ENCODE data around the gene TAF15.

TAF15 gene

GRCh38 chr17:35866341-35866950, 57.2 kb downstream of the TAF15 start:
- DNase-seq (ENCODE audit: low read depth in 2 of 2): peak; percentile 54 to 68
- no peak overlapping the region for H3K4me3 ChIP-seq (replicated peaks in 1 of 2; ENCODE audit: low read depth in 2 of 2, low read length in 2 of 2)
- no peak for TF ChIP-seq CTCF (IDR thresholded peaks at IDR 0.05; ENCODE audit: low read depth, low read length)

GRCh38 chr17:35867574-35867973, 58.3 kb downstream of the TAF15 start:
- TF ChIP-seq CTCF (IDR thresholded peaks at IDR 0.05; ENCODE audit: low read depth, low read length): no peak
- no peak overlapping the region for H3K4me3 ChIP-seq (replicated peaks in 1 of 2; ENCODE audit: low read depth in 2 of 2, low read length in 2 of 2)
- DNase-seq (ENCODE audit: low read depth in 2 of 2): no peak

- no peak within 1 kb of the TSS for H3K4me3 ChIP-seq (replicated peaks in 1 of 2; ENCODE audit: low read depth in 2 of 2, low read length in 2 of 2)
- no peak for DNase-seq (ENCODE audit: low read depth in 2 of 2)
- no peak for TF ChIP-seq CTCF (IDR thresholded peaks at IDR 0.05; ENCODE audit: low read depth, low read length)
Measured at GRCh38 chr17:35868737-35869136, 59.5 kb downstream of the TAF15 start, which contains the start of gene HEATR9. Gene HEATR9 (minus strand): TSS chr17:35868891. CDS start chr17:35868742, 149 bp downstream.

DNA sequence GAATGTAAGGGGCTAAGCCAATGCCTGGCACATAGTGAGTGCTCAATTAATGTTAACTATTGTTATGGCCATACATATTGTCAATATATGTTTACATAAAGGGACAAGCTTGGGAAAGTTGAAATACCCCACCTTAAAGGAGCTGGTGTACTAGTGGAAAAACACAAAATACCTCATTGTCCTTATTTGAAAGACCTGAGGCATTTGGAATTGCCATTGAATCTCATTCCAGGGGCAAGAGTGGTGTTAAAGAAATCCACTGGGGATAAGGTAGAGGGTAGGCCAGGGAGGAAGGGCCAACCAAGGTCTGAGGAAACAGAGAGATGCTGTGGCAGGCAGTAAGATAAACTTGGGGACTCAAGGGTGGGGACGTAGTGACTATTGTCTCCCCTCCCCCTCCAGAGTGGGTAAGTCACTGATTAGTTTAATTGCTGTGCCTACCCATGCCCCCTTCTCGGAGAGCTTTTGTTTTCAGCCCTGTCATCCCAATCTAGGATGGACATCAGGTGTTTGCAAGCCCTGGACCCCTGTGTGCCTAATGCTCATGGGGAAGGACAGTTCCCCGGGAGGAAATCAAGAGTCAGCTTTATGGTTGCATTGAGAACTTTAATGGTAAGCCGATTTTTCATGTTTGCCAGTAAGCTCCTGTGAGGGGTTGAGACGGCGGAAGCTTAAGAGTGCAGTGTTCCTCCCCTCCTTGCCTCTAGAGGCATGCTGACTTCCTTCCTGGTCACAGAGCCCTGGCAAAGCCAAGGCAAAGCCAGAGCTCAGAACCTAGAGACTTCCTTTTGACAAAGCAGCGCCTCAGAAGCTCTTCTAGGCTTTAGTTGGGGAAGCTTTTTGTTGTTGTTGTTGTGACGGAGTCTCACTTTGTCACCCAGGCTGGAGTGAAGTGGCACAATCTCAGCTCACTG, 61.9 kb downstream of the TAF15 start:
- DNase-seq (ENCODE audit: low read depth in 2 of 2): no peak
- TF ChIP-seq CTCF (IDR thresholded peaks at IDR 0.05; ENCODE audit: low read depth, low read length): no peak
- H3K4me3 ChIP-seq (replicated peaks in 1 of 2; ENCODE audit: low read depth in 2 of 2, low read length in 2 of 2): no peak overlapping the region

GRCh38 chr17:35872196-35872980, 63.1 kb downstream of the TAF15 start:
- DNase-seq (ENCODE audit: low read depth in 2 of 2): no peak
- no peak overlapping the region for H3K4me3 ChIP-seq (replicated peaks in 1 of 2; ENCODE audit: low read depth in 2 of 2, low read length in 2 of 2)
- no peak for TF ChIP-seq CTCF (IDR thresholded peaks at IDR 0.05; ENCODE audit: low read depth, low read length)

DNA sequence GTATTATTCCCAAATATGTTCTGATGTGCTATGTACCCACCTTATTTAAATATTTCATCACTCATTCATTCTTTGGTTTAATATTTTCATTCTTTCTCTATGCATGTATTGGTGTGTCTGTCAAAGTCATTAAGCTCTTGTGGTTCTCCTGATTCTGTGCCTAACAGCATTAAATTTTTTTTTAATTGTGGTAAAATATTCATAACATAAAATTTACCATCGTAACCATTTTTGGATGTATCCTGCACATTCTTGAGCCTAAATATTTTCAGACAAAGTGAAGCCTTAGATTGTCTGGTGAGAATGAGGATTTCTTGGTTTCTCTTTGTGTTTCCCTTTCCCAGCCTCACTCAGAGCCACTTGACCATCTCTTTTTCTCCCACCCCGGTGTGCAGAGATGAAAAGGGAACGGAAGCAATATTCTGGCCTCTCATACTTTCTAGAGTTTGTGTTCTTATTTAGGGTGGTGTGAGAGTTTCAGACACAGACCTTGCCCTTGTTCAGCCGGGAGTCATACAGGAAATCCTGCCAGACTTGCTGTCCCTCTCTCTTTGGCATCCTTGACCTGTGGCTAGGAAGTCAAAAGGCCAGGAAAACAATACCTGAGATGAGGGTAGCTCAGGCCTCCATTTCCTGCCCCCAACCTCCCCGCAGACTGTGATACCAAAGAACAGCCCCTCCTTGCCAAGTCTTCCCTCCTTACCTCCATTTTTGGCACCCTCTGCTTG, 66.0 kb downstream of the TAF15 start:
- H3K4me3 ChIP-seq (replicated peaks in 1 of 2; ENCODE audit: low read depth in 2 of 2, low read length in 2 of 2): no peak overlapping the region
- no peak for TF ChIP-seq CTCF (IDR thresholded peaks at IDR 0.05; ENCODE audit: low read depth, low read length)
- no peak for DNase-seq (ENCODE audit: low read depth in 2 of 2)

Data from cardiac fibroblast (primary cell).